Keratinocyte (primary cell): Measurements from ENCODE around the gene ETNK2.

ENCODE experiments used
- EZH2 ChIP-seq: IDR thresholded peaks from one replicate; pipeline ENCODE4 v1.6.1; 2012; ENCODE audit warnings: inconsistent platforms, mild to moderate bottlenecking, low read length, moderate library complexity
- TF ChIP-seq, protein P1 (sequence below), 3 experiments: IDR thresholded peaks in 1 of 3; conservative IDR thresholded peaks in 1 of 3; optimal IDR thresholded peaks in 1 of 3; 2 replicates in 2 of 3; 3 replicates in 1 of 3; pipeline versions ENCODE3 to v1.5.1; 2011; ENCODE audit warnings: low read length in 3 of 3, mild to moderate bottlenecking in 3 of 3, moderate library complexity in 2 of 3, control low read depth in 1 of 3, inconsistent platforms in 1 of 3; ENCODE audit not compliant: insufficient read depth in 2 of 3; ENCODE audit errors: extremely low read depth in 1 of 3

DNA sequence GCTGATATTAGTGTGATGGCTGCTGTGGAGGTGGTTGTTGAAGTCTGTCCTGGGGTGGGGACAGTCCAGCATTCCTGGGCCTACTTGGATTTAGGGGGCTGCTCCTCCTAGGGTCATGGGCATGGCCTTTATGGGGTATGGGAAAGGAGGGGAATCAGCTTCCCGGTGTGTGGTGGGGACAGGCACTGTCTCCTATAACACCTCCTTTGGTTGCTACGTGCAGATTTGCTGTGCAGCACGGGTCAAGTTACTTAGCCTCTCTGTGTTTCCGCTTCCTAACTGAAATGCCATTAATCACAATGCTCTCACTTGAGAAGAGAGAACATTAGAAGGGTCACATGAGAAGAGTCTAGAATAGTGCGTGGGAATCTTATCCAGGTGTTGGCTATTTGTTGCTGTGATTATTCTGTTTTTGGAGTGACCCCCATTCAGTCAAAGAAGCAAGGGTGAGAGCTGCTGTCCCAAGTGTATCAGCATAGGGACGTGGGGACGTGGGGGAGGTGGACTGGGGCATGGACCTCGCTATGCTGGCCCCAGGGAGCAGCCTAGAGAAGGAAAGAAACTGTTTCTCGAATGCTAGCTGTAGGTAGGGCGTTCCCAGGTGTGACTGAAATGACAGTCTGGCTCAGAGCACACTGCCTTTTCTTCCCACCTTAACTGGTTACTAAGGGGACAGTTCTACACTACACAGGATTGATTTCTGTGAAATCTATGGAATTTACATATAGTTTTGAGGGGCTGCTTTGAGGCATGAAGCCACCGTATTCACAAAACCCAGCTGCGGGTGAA is 59.0 kb downstream of the ETNK2 start:
- TF ChIP-seq, protein P1, sequence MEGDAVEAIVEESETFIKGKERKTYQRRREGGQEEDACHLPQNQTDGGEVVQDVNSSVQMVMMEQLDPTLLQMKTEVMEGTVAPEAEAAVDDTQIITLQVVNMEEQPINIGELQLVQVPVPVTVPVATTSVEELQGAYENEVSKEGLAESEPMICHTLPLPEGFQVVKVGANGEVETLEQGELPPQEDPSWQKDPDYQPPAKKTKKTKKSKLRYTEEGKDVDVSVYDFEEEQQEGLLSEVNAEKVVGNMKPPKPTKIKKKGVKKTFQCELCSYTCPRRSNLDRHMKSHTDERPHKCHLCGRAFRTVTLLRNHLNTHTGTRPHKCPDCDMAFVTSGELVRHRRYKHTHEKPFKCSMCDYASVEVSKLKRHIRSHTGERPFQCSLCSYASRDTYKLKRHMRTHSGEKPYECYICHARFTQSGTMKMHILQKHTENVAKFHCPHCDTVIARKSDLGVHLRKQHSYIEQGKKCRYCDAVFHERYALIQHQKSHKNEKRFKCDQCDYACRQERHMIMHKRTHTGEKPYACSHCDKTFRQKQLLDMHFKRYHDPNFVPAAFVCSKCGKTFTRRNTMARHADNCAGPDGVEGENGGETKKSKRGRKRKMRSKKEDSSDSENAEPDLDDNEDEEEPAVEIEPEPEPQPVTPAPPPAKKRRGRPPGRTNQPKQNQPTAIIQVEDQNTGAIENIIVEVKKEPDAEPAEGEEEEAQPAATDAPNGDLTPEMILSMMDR (optimal IDR thresholded peaks at IDR 0.05 in 1 of 3, IDR thresholded peaks at IDR 0.05 in 1 of 3, conservative IDR thresholded peaks at IDR 0.05 in 1 of 3; ENCODE audit: extremely low read depth in 1 of 3, insufficient read depth in 2 of 3, low read length in 3 of 3): no peak
- no peak for TF ChIP-seq EZH2
